GM12878 (cell line): Measurements from ENCODE around the gene LAMB4. TPM values are rescaled to one million over a fixed set of nuclear protein-coding genes. Genes with fewer than 3 reads are reported as not detected.

Experiments used
- ATAC-seq: fragments of 200-7000 bp; cut with Tn5 transposase; 3 replicates; pipeline ENCODE4 v1.9.1; 2020; ENCODE audit warnings: mild to moderate bottlenecking, moderate library complexity
- BruUV-seq: library from RNA; stranded (reverse); fragments of 400-500 nt; replicated peaks from 2 replicates; lab custom pipeline; 2021; lab: Mats Ljungman, UMichigan
- CTCF ChIA-PET: fragments of 300-600 bp; sonication (Branson Sonifier 250); formaldehyde crosslinking; extraction: SDS; loops from one replicate; lab custom pipeline; 2021; ENCODE audit warnings: inconsistent platforms; lab: Yijun Ruan, JAX
- POLR2A ChIA-PET: fragments of 350-600 bp; formaldehyde crosslinking; extraction: SDS; loops from one replicate; lab custom pipeline; 2021; ENCODE audit warnings: inconsistent platforms; lab: Charles Lee
- RAD21 ChIA-PET: fragments of 300-600 bp; sonication (Branson Sonifier 250); formaldehyde crosslinking; loops from one replicate; lab custom pipeline; 2023; ENCODE audit warnings: antibody characterized with exemption; ENCODE audit not compliant: unreplicated experiment; lab: Charles Lee
- SMC1A ChIA-PET: fragments of 300-600 bp; sonication (Branson Sonifier 250); formaldehyde crosslinking; loops from one replicate; lab custom pipeline; 2023; ENCODE audit not compliant: unreplicated experiment, uncharacterized antibody; lab: Charles Lee
- DNase-seq: peaks from one replicate; pipeline ENCODE4 v3.0.0-alpha.2; 2011; ENCODE audit warnings: low read depth, low spot score
- FAIRE-seq: peaks from 3 replicates; lab custom pipeline; 2011; peaks lifted over from hg19 to GRCh38; lab: Jason Lieb, UNC
- H2AFZ ChIP-seq: 2 replicates; pipeline ENCODE4 v1.6.0; 2011; ENCODE audit warnings: low read depth, low read length, control low read depth; ENCODE audit not compliant: control insufficient read depth
- H3K27ac ChIP-seq: 2 replicates; pipeline ENCODE4 v1.5.1; 2011; ENCODE audit warnings: control low read depth; ENCODE audit not compliant: control insufficient read depth, insufficient read depth
- H3K27me3 ChIP-seq, 2 experiments: replicated peaks in 1 of 2; 2 replicates each; pipeline versions ENCODE4 v1.6.0 to v1.6.1; 2011; ENCODE audit warnings: low read length in 1 of 2; ENCODE audit not compliant: control insufficient read depth in 2 of 2, insufficient read depth in 2 of 2
- H3K36me3 ChIP-seq, 2 experiments: 2 replicates each; pipeline ENCODE4 v1.5.1; 2011; ENCODE audit warnings: low read length in 1 of 2; ENCODE audit not compliant: control insufficient read depth in 2 of 2, insufficient read depth in 2 of 2
- H3K4me1 ChIP-seq: 2 replicates; pipeline ENCODE4 v1.6.1; 2011; ENCODE audit warnings: mild to moderate bottlenecking, low read length, moderate library complexity, mixed read lengths; ENCODE audit not compliant: control insufficient read depth, insufficient read depth
- H3K4me2 ChIP-seq: 2 replicates; pipeline ENCODE4 v1.6.0; 2011; ENCODE audit warnings: control low read depth; ENCODE audit not compliant: control insufficient read depth, insufficient read depth
- H3K4me3 ChIP-seq: fragments of 200-600 bp; sonication (generic); 2 replicates; pipeline ENCODE4 v1.5.1; 2016
- H3K79me2 ChIP-seq: 2 replicates; pipeline ENCODE4 v1.6.0; 2011; ENCODE audit warnings: low read length; ENCODE audit not compliant: control insufficient read depth, insufficient read depth
- H3K9ac ChIP-seq: 2 replicates; pipeline ENCODE4 v1.8.0; 2011; ENCODE audit warnings: low read length, control low read depth, mixed read lengths; ENCODE audit not compliant: control insufficient read depth, insufficient read depth
- H3K9me3 ChIP-seq: replicated peaks from 3 replicates; pipeline ENCODE4 v1.5.1; 2011; ENCODE audit warnings: mild to moderate bottlenecking, low read length; ENCODE audit not compliant: control insufficient read depth, insufficient read depth
- H4K20me1 ChIP-seq: 2 replicates; pipeline ENCODE4 v1.6.0; 2011; ENCODE audit not compliant: control insufficient read depth, insufficient read depth
- ASH2L ChIP-seq: fragments of 300-600, 200-600 bp; sonication (generic); IDR thresholded peaks from 2 replicates; pipeline ENCODE4 v1.6.1; 2017; ENCODE audit warnings: low read depth, mild to moderate bottlenecking, borderline replicate concordance
- ATF7 ChIP-seq: fragments of 450-650 bp; IDR thresholded peaks from 2 replicates; pipeline ENCODE4 v1.6.1; 2016; ENCODE audit warnings: low read depth, mild to moderate bottlenecking
- BRCA1 ChIP-seq: IDR thresholded peaks from 2 replicates; pipeline ENCODE4 v1.6.1; 2011; ENCODE audit warnings: low read depth, low read length, improper control_type of control experiment
- MTA2 ChIP-seq: fragments of 450-650 bp; IDR thresholded peaks from 2 replicates; pipeline ENCODE4 v1.6.1; 2016; ENCODE audit warnings: low read depth, mild to moderate bottlenecking, moderate library complexity
- NBN ChIP-seq: fragments of 450-650 bp; IDR thresholded peaks from 2 replicates; pipeline ENCODE4 v1.6.1; 2016
- NFYA ChIP-seq: IDR thresholded peaks from 2 replicates; pipeline ENCODE4 v1.6.1; 2011; ENCODE audit warnings: low read depth, mild to moderate bottlenecking, low read length, improper control_type of control experiment, borderline replicate concordance
- PAX8 ChIP-seq: fragments of 450-650 bp; IDR thresholded peaks from 2 replicates; pipeline ENCODE4 v1.6.1; 2017; ENCODE audit warnings: mild to moderate bottlenecking, moderate library complexity
- PBX3 ChIP-seq: IDR thresholded peaks from 2 replicates; pipeline ENCODE4 v1.6.1; 2011; ENCODE audit warnings: mild to moderate bottlenecking, low read depth, low read length, moderate library complexity; ENCODE audit not compliant: insufficient replicate concordance
- SIN3A ChIP-seq: IDR thresholded peaks from 2 replicates; pipeline ENCODE4 v1.6.1; 2012; ENCODE audit warnings: low read depth, low read length, improper control_type of control experiment
- SKIL ChIP-seq: fragments of 450-650 bp; IDR thresholded peaks from 2 replicates; pipeline ENCODE4 v1.6.1; 2017; ENCODE audit warnings: mild to moderate bottlenecking, low read depth, inconsistent platforms; ENCODE audit not compliant: poor library complexity, severe bottlenecking
- SUPT20H ChIP-seq: IDR thresholded peaks from 2 replicates; pipeline ENCODE4 v1.6.1; 2011; ENCODE audit warnings: low read depth, mild to moderate bottlenecking, low read length, moderate library complexity, borderline replicate concordance; ENCODE audit not compliant: control insufficient read depth
- WGBS: methylation state at CpG from one replicate; pipeline ENCODE4 v1.1.6; 2016; ENCODE audit warnings: low lambda C conversion rate; ENCODE audit not compliant: insufficient replicate concordance, insufficient coverage; ENCODE audit errors: missing lambda C conversion rate; 5-methylcytosine and 5-hydroxymethylcytosine counted together
- in situ Hi-C: fragments of 300-500 bp; cut with MboI; formaldehyde crosslinking; loops from 9 replicates; pipeline ENCODE4 v1.14.3; 2018; ENCODE audit warnings: mixed read lengths
- intact Hi-C: fragments of 100-400 bp; cut with micrococcal nuclease; formaldehyde crosslinking; loops from one replicate; pipeline ENCODE4 v1.14.2; 2022; ENCODE audit not compliant: unreplicated experiment
- polyA plus RNA-seq, 11 experiments: library from polyadenylated mRNA; depleted of rRNA in 4 of 11; unstranded in 6 of 11; stranded (reverse) in 5 of 11; fragments of >200 nt; fragmentation: Nextera tagmentation in 4 of 11; fragmentation: Illumina TruSeq in 1 of 11; extraction: Ambion mirVana in 4 of 11; extraction: Trizol in 1 of 11; gene quantifications; 1 replicate in 1 of 11; 2 replicates in 10 of 11; pipeline versions ENCODE4 v1.2.1 to v1.2.3, GENCODE V29; 2011 to 2016; ENCODE audit warnings: inconsistent platforms in 2 of 11, missing spikeins in 2 of 11, low read depth in 1 of 11
- total RNA-seq, 4 experiments: library from RNA; depleted of rRNA in 3 of 4; stranded (reverse); fragments of >200 nt in 3 of 4; fragmentation: Illumina TruSeq in 1 of 4; extraction: Trizol in 1 of 4; gene quantifications; 2 replicates each; pipeline versions ENCODE4 v1.2.1 to v1.2.3, GENCODE V29; 2013 to 2021
- TF ChIP-seq, protein P1 (sequence below): IDR thresholded peaks from 2 replicates; pipeline ENCODE4 v1.6.1; 2011; ENCODE audit warnings: borderline replicate concordance, low read depth, mild to moderate bottlenecking, moderate library complexity, low read length; ENCODE audit not compliant: insufficient read depth, poor library complexity, severe bottlenecking

The LAMB4 gene
- total and polyA plus RNA-seq, 10 of the 15 experiments (the other 5 are each of a cell fraction or from before 2014, with no cell fraction given), result 0.04 to 0.06 TPM; not detected in 8

- ChIA-PET RAD21 (interaction anchor here (0.6 to 2.1 kb wide), 4 partner anchors 12 to 318 kb away, joined by 3 to 16 read pairs (median 4); no protein-coding TSS in a partner anchor), POLR2A (no interaction called here), CTCF (interaction anchor here (1.0 to 5.3 kb wide), 10 partner anchors 32 to 325 kb away, joined by 3 to 60 read pairs (median 5); no protein-coding TSS in a partner anchor), SMC1A (interaction anchor here (0.9 to 4.0 kb wide), 3 partner anchors 25 to 318 kb away, joined by 3 to 24 read pairs (median 7); no protein-coding TSS in a partner anchor)
- no peak; the same call in 2 of the 3 replicates for ATAC-seq
- no peak overlapping the region for H2AFZ ChIP-seq
- no peak overlapping the region for H3K4me2 ChIP-seq
- no peak overlapping the region for H3K27ac ChIP-seq
- BruUV-seq, result no TSS peak
- H3K4me3 ChIP-seq, result no peak overlapping the region
- H3K4me1 ChIP-seq, result no peaks in the 10 kb centered on the region
- in situ Hi-C loops (no loop called here), intact Hi-C loops (no loop called here)
- no peaks in the 10 kb centered on the region for H3K36me3 ChIP-seq
- H3K9me3 ChIP-seq, result no peaks in the 10 kb centered on the region
- no peak for FAIRE-seq
- WGBS, result 36% methylated on average over 3 of the region's 3 CpGs
- no peak overlapping the region for H3K9ac ChIP-seq
- H3K27me3 ChIP-seq, result no peaks in the 10 kb centered on the region
- DNase-seq, result no peak
- no peaks in the 10 kb centered on the region for H4K20me1 ChIP-seq
- TF ChIP-seq PBX3 (no peak), SIN3A (no peak), BRCA1 (no peak), SKIL (no peak), ATF7 (no peak), NBN (no peak), ASH2L (no peak), NFYA (no peak), MTA2 (no peak), PAX8 (no peak), SUPT20H (no peak)
- TF ChIP-seq, protein P1, sequence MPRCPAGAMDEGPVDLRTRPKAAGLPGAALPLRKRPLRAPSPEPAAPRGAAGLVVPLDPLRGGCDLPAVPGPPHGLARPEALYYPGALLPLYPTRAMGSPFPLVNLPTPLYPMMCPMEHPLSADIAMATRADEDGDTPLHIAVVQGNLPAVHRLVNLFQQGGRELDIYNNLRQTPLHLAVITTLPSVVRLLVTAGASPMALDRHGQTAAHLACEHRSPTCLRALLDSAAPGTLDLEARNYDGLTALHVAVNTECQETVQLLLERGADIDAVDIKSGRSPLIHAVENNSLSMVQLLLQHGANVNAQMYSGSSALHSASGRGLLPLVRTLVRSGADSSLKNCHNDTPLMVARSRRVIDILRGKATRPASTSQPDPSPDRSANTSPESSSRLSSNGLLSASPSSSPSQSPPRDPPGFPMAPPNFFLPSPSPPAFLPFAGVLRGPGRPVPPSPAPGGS, result no peak
- no peaks in the 10 kb centered on the region for H3K79me2 ChIP-seq
Measured at GRCh38 chr7:108178398-108178797, 48.2 kb upstream of the LAMB4 start.
